Trophoblast cell (in vitro differentiated cells and primary cell): ENCODE data around the gene PCIF1.
A peak's percentile ranks its signal among the peaks of the same experiment; 100 is the strongest.

Experiments
- DNase-seq, 2 donors: peaks; one replicate each; pipeline ENCODE4 v3.0.0-alpha.2; 2016
- H2AFZ ChIP-seq: 2 replicates; pipeline ENCODE4 v1.6.1; 2013; ENCODE audit warnings: low read length, moderate library complexity, mild to moderate bottlenecking; ENCODE audit not compliant: insufficient read depth, poor library complexity
- H2AK5ac ChIP-seq: 2 replicates; pipeline ENCODE4 v1.6.1; 2013; ENCODE audit warnings: mild to moderate bottlenecking, low read length
- H2BK120ac ChIP-seq: 2 replicates; pipeline ENCODE4 v1.6.1; 2013; ENCODE audit warnings: low read length, mild to moderate bottlenecking, moderate library complexity; ENCODE audit not compliant: insufficient read depth, poor library complexity
- H2BK12ac ChIP-seq: 2 replicates; pipeline ENCODE4 v1.6.1; 2013; ENCODE audit warnings: mild to moderate bottlenecking, low read length, moderate library complexity
- H2BK5ac ChIP-seq: 2 replicates; pipeline ENCODE4 v1.6.1; 2013; ENCODE audit warnings: low read length, low read depth, moderate library complexity, mild to moderate bottlenecking; ENCODE audit not compliant: poor library complexity
- H3K14ac ChIP-seq: 2 replicates; pipeline ENCODE4 v1.6.1; 2013; ENCODE audit warnings: mild to moderate bottlenecking, low read length
- H3K18ac ChIP-seq: 2 replicates; pipeline ENCODE4 v1.6.1; 2013; ENCODE audit warnings: mild to moderate bottlenecking, low read length
- H3K23ac ChIP-seq: 2 replicates; pipeline ENCODE4 v1.6.1; 2013; ENCODE audit warnings: low read length
- H3K27ac ChIP-seq: 2 replicates; pipeline ENCODE4 v1.5.1; 2013; ENCODE audit warnings: low read depth, mild to moderate bottlenecking, inconsistent platforms, low read length, moderate library complexity
- H3K27me3 ChIP-seq: 2 replicates; pipeline ENCODE4 v1.6.1; 2013; ENCODE audit warnings: inconsistent platforms, mild to moderate bottlenecking, low read length, moderate library complexity; ENCODE audit not compliant: insufficient read depth
- H3K36me3 ChIP-seq, 2 experiments: 1 replicate in 1 of 2; 2 replicates in 1 of 2; pipeline ENCODE4 v1.6.1; 2013; ENCODE audit warnings: low read length in 2 of 2, mild to moderate bottlenecking in 2 of 2, moderate library complexity in 1 of 2; ENCODE audit not compliant: insufficient read depth in 2 of 2, control insufficient read depth in 1 of 2
- H3K4ac ChIP-seq: 2 replicates; pipeline ENCODE4 v1.6.1; 2013; ENCODE audit warnings: low read depth, mild to moderate bottlenecking, low read length, moderate library complexity
- H3K4me1 ChIP-seq, 2 experiments: 1 replicate in 1 of 2; 2 replicates in 1 of 2; pipeline ENCODE4 v1.6.1; 2013; ENCODE audit warnings: low read length in 2 of 2, mild to moderate bottlenecking in 2 of 2, moderate library complexity in 1 of 2; ENCODE audit not compliant: insufficient read depth in 2 of 2, control insufficient read depth in 1 of 2
- H3K4me2 ChIP-seq: 2 replicates; pipeline ENCODE4 v1.6.1; 2013; ENCODE audit warnings: inconsistent platforms, mild to moderate bottlenecking, low read length, moderate library complexity
- H3K4me3 ChIP-seq: 2 replicates; pipeline ENCODE4 v1.5.1; 2013; ENCODE audit warnings: mild to moderate bottlenecking, low read depth, low read length, inconsistent platforms
- H3K79me1 ChIP-seq: one replicate; pipeline ENCODE4 v1.6.1; 2013; ENCODE audit warnings: low read length
- H3K79me2 ChIP-seq: 2 replicates; pipeline ENCODE4 v1.6.1; 2013; ENCODE audit warnings: low read length, mild to moderate bottlenecking; ENCODE audit not compliant: control insufficient read depth, insufficient read depth, poor library complexity
- H3K9ac ChIP-seq: 2 replicates; pipeline ENCODE4 v1.6.1; 2013; ENCODE audit warnings: mild to moderate bottlenecking, low read length
- H3K9me3 ChIP-seq: 2 replicates; pipeline ENCODE4 v1.6.1; 2013; ENCODE audit warnings: low read depth, mild to moderate bottlenecking, control low read depth, inconsistent platforms, low read length; ENCODE audit not compliant: insufficient read depth
- H4K12ac ChIP-seq: 2 replicates; pipeline ENCODE4 v1.6.1; 2013; ENCODE audit warnings: low read depth, mild to moderate bottlenecking, low read length, moderate library complexity
- H4K8ac ChIP-seq: 2 replicates; pipeline ENCODE4 v1.6.1; 2013; ENCODE audit warnings: low read depth, mild to moderate bottlenecking, low read length, moderate library complexity
- H4K91ac ChIP-seq: one replicate; pipeline ENCODE4 v1.6.1; 2013; ENCODE audit warnings: low read depth, mild to moderate bottlenecking, low read length, moderate library complexity
- WGBS: extraction: QIAGEN DNeasy Blood & Tissue Kit; methylation state at CpG from one replicate; pipeline ENCODE4 v1.1.7; 2013; ENCODE audit warnings: missing lambda C conversion rate; ENCODE audit not compliant: insufficient read length, insufficient coverage; ENCODE audit errors: extremely low coverage; 5-methylcytosine and 5-hydroxymethylcytosine counted together

Gene PCIF1

GRCh38 chr20:45962031-45962755, 27.7 kb downstream of the PCIF1 start:
- Histone ChIP-seq H2AK5ac (no peak overlapping the region), H3K4me1 (no peaks in the 10 kb centered on the region)
- DNase-seq, result no peak

GRCh38 chr20:45963059-45964005, 28.8 kb downstream of the PCIF1 start:
- Histone ChIP-seq H4K12ac (no peak overlapping the region), H3K4ac (no peak overlapping the region), H4K8ac (no peak overlapping the region), H3K9me3 (peaks cover 8% of the 10 kb centered on the region), H3K14ac (no peak overlapping the region), H2BK12ac (no peak overlapping the region), H3K27ac (no peak overlapping the region), H3K4me2 (no peak overlapping the region), H4K91ac (no peak overlapping the region), H3K79me2 (no peaks in the 10 kb centered on the region), H2AFZ (no peak overlapping the region), H2BK5ac (no peak overlapping the region), H3K4me1 (no peaks in the 10 kb centered on the region), H3K9ac (no peak overlapping the region), H2BK120ac (no peak overlapping the region), H3K79me1 (no peaks in the 10 kb centered on the region), H3K18ac (no peak overlapping the region), H3K27me3 (no peaks in the 10 kb centered on the region), H2AK5ac (no peak overlapping the region), H3K4me3 (no peak overlapping the region), H3K23ac (no peak overlapping the region), H3K36me3 (peaks cover 79 to 86% of the 10 kb centered on the region in 2 experiments)
- DNase-seq, result peak; percentile 54 to 82
- WGBS, result no CpG with 5 or more reads among the region's 34 CpGs

More at GRCh38 chr20:45962031-45962755, 27.7 kb downstream of the PCIF1 start:
- Histone ChIP-seq H3K4ac (no peak overlapping the region), H2AFZ (no peak overlapping the region), H3K4me3 (peak overlapping the region; percentile 31), H4K91ac (no peak overlapping the region), H3K14ac (no peak overlapping the region), H3K27me3 (no peaks in the 10 kb centered on the region), H3K18ac (peak overlapping the region; percentile 38), H3K9me3 (peaks cover 8% of the 10 kb centered on the region), H2BK5ac (no peak overlapping the region), H3K27ac (no peak overlapping the region), H3K23ac (no peak overlapping the region), H3K9ac (peak overlapping the region; percentile 30), H3K79me1 (no peaks in the 10 kb centered on the region), H2BK12ac (no peak overlapping the region), H4K12ac (no peak overlapping the region), H3K4me2 (no peak overlapping the region), H2BK120ac (no peak overlapping the region), H4K8ac (no peak overlapping the region), H3K79me2 (no peaks in the 10 kb centered on the region), H3K36me3 (peaks cover 77 to 84% of the 10 kb centered on the region in 2 experiments)
- no CpG with 5 or more reads among the region's 26 CpGs for WGBS

- H2BK5ac ChIP-seq, result no peak overlapping the region
- H2BK12ac ChIP-seq, result no peak overlapping the region
- no peaks in the 10 kb centered on the region for H3K27me3 ChIP-seq
- H3K14ac ChIP-seq, result no peak overlapping the region
- H4K91ac ChIP-seq, result no peak overlapping the region
- WGBS, result no CpG with 5 or more reads among the region's 9 CpGs
- no peak overlapping the region for H3K9ac ChIP-seq
- no peak overlapping the region for H3K18ac ChIP-seq
- no peak overlapping the region for H3K4ac ChIP-seq
- no peak overlapping the region for H3K4me3 ChIP-seq
- H3K23ac ChIP-seq, result no peak overlapping the region
- DNase-seq, result no peak
- no peaks in the 10 kb centered on the region for H3K79me2 ChIP-seq
- H3K4me2 ChIP-seq, result no peak overlapping the region
- no peaks in the 10 kb centered on the region for H3K79me1 ChIP-seq
- H2AFZ ChIP-seq, result no peak overlapping the region
- H2BK120ac ChIP-seq, result no peak overlapping the region
- H3K27ac ChIP-seq, result no peak overlapping the region
- H2AK5ac ChIP-seq, result no peak overlapping the region
- peaks cover 4% of the 10 kb centered on the region for H3K9me3 ChIP-seq
- H3K4me1 ChIP-seq, result no peaks in the 10 kb centered on the region
- H4K8ac ChIP-seq, result no peak overlapping the region
- H4K12ac ChIP-seq, result no peak overlapping the region
- peaks cover 79 to 85% of the 10 kb centered on the region in 2 experiments for H3K36me3 ChIP-seq
These were observed 29.5 kb downstream of the PCIF1 start for GRCh38 chr20:45964006-45964400.

- H4K12ac ChIP-seq, result no peak overlapping the region
These were observed 30.9 kb downstream of the PCIF1 start for GRCh38 chr20:45965169-45966002.

More at GRCh38 chr20:45965169-45966002, 30.9 kb downstream of the PCIF1 start:
- no peak overlapping the region for H2BK120ac ChIP-seq
- H3K18ac ChIP-seq, result no peak overlapping the region
- no peak overlapping the region for H3K14ac ChIP-seq
- no peak overlapping the region for H3K9ac ChIP-seq
- no peak overlapping the region for H2BK12ac ChIP-seq
- H3K4me1 ChIP-seq, result peaks cover 2% of the 10 kb centered on the region in 2 experiments
- H3K79me2 ChIP-seq, result no peaks in the 10 kb centered on the region
- H4K8ac ChIP-seq, result no peak overlapping the region
- H2AK5ac ChIP-seq, result no peak overlapping the region
- peaks cover 71 to 77% of the 10 kb centered on the region in 2 experiments for H3K36me3 ChIP-seq
- H3K79me1 ChIP-seq, result no peaks in the 10 kb centered on the region
- DNase-seq, result no peak
- H3K27me3 ChIP-seq, result no peaks in the 10 kb centered on the region
- H3K4me2 ChIP-seq, result no peak overlapping the region
- H2BK5ac ChIP-seq, result no peak overlapping the region
- no peak overlapping the region for H3K4ac ChIP-seq
- peaks cover 4% of the 10 kb centered on the region for H3K9me3 ChIP-seq
- H3K23ac ChIP-seq, result no peak overlapping the region
- H4K91ac ChIP-seq, result no peak overlapping the region
- H3K4me3 ChIP-seq, result no peak overlapping the region
- WGBS, result no CpG with 5 or more reads among the region's 18 CpGs
- H2AFZ ChIP-seq, result no peak overlapping the region
- no peak overlapping the region for H3K27ac ChIP-seq
